Gastroesophageal sphincter (tissue), 3 donors: Measurements from ENCODE around the gene KLK6.

Experiments
- CTCF ChIP-seq, 4 experiments: fragments of 200-600 bp in 2 of 4; fragments of 450-650 bp in 2 of 4; sonication (generic) in 1 of 4; IDR thresholded peaks; one replicate each; pipeline ENCODE4 v1.5.1; 2017 to 2019; ENCODE audit warnings: antibody characterized with exemption in 4 of 4, mild to moderate bottlenecking in 2 of 4, moderate library complexity in 2 of 4
- POLR2A ChIP-seq, 2 donors: fragments of 450-650 bp; IDR thresholded peaks; one replicate each; pipeline ENCODE4 v1.6.1; 2017; ENCODE audit warnings: antibody characterized with exemption in 2 of 2, mild to moderate bottlenecking in 2 of 2, moderate library complexity in 1 of 2
- POLR2AphosphoS5 ChIP-seq: sonication (generic); formaldehyde crosslinking; IDR thresholded peaks from one replicate; pipeline ENCODE4 v1.6.1; 2017; ENCODE audit warnings: antibody characterized with exemption

- no peak for TF ChIP-seq CTCF (IDR thresholded peaks at IDR 0.05)
- no peak for TF ChIP-seq POLR2A (IDR thresholded peaks at IDR 0.05)
- no peak for TF ChIP-seq POLR2AphosphoS5
Observed at GRCh38 chr19:50959731-50960500, 9.5 kb downstream of the KLK6 start.
